ENCODE results near the gene NAT14. TPM values are rescaled to one million over a fixed set of nuclear protein-coding genes. Genes with fewer than 3 reads are reported as not detected.

The NAT14 gene
- total RNA-seq, 1 experiment from 2014 or later: 87.7 TPM

DNA sequence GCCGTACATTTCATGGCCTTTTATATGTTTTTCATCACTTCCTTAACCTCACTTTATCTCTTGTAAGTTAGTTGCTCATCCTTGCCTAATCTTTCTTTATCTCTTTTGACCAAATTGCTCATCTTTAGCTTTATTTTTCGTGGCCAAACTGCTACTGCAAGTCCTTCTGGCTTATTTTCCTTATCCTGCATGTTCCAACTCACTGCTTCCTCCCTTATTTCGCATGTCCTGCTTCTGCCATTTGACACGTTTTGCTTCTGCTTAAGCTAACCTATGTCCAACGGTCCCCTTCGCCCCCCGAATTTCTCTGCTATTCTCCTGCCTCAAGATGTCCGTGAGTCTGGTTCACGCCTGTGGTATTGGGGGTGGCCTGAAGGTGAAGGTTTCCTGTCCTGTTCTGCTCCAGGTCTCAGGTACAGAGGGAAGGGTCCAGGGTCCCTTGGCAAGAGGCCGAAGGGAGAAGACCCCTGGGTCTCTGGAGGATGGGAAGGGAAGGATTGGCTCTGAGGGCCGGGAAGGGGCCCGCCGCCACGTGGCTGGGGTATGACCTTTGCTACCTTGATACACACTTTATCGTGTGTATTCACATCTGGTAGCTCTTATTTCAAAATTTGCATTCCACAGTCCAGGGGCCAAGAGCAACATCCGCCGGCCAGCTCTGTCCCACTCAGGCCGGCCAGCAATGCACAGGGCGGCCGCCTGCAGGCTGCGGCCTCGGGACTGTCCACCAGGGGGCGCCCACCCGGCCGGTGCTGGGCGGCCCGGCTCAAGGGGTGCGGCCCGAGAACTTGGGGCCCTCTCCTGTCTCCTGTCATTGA is 17.5 kb upstream of the NAT14 start:
- Mint-ChIP-seq H3K27ac (no peak overlapping the region), H3K9me3 (no peaks in the 10 kb centered on the region), H3K27me3 (ENCODE audit: low read depth) (peaks cover 33% of the 10 kb centered on the region), H3K4me1 (peaks cover 27% of the 10 kb centered on the region), H3K4me3 (no peak overlapping the region), H3K36me3 (no peaks in the 10 kb centered on the region)
- CTCF ChIA-PET: interaction anchor here (0.5 to 3.2 kb wide), 69 partner anchors 8 to 994 kb away, joined by 3 to 68 read pairs (median 5); partner anchors contain the start of genes CDC42EP5, DNAAF3, EPS8L1 and FIZ1
- TF ChIP-seq, protein P1, sequence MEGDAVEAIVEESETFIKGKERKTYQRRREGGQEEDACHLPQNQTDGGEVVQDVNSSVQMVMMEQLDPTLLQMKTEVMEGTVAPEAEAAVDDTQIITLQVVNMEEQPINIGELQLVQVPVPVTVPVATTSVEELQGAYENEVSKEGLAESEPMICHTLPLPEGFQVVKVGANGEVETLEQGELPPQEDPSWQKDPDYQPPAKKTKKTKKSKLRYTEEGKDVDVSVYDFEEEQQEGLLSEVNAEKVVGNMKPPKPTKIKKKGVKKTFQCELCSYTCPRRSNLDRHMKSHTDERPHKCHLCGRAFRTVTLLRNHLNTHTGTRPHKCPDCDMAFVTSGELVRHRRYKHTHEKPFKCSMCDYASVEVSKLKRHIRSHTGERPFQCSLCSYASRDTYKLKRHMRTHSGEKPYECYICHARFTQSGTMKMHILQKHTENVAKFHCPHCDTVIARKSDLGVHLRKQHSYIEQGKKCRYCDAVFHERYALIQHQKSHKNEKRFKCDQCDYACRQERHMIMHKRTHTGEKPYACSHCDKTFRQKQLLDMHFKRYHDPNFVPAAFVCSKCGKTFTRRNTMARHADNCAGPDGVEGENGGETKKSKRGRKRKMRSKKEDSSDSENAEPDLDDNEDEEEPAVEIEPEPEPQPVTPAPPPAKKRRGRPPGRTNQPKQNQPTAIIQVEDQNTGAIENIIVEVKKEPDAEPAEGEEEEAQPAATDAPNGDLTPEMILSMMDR (IDR thresholded peaks at IDR 0.05): peak; percentile 98
- TF ChIP-seq ZNF396 (CRISPR knock-in tag; IDR thresholded peaks at IDR 0.05; ENCODE audit: borderline replicate concordance) (no peak), GABPB1 (CRISPR knock-in tag; IDR thresholded peaks at IDR 0.05) (0 out of 2 replicates have a peak, but pooled peaks have one; percentile 30), TCF7 (CRISPR knock-in tag; IDR thresholded peaks at IDR 0.05; ENCODE audit: low read depth) (no peak), ZNF416 (CRISPR knock-in tag; IDR thresholded peaks at IDR 0.05) (no peak)
- TF ChIP-seq, protein P2, sequence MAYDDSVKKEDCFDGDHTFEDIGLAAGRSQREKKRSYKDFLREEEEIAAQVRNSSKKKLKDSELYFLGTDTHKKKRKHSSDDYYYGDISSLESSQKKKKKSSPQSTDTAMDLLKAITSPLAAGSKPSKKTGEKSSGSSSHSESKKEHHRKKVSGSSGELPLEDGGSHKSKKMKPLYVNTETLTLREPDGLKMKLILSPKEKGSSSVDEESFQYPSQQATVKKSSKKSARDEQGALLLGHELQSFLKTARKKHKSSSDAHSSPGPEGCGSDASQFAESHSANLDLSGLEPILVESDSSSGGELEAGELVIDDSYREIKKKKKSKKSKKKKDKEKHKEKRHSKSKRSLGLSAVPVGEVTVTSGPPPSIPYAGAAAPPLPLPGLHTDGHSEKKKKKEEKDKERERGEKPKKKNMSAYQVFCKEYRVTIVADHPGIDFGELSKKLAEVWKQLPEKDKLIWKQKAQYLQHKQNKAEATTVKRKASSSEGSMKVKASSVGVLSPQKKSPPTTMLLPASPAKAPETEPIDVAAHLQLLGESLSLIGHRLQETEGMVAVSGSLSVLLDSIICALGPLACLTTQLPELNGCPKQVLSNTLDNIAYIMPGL (CRISPR knock-in tag; IDR thresholded peaks at IDR 0.05): 0 out of 2 replicates have a peak, but pooled peaks have one; percentile 59
- POLR2A ChIA-PET: no interaction called here
- ATAC-seq: peak; percentile 78
- peak; percentile 77 for DNase-seq (ENCODE audit: low spot score)

DNA sequence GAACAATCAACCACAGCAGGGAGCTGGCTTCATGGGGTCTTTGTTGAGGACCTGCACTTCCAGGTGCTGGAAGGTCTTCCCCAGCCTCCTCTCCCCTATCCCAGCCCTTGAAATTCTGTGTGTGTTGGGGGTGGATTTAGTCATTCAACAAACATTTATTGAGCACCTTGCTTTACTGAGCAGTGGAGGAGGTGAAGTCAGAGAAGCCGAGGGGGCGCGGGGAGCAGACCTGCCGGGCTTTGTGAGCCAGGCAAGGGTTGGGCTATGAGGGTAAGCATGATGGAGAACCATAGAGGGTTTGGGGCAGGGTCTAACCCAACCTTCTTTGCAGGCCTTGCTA is 17.0 kb upstream of the NAT14 start:
- Mint-ChIP-seq H3K27me3 (ENCODE audit: low read depth) (peaks cover 33% of the 10 kb centered on the region), H3K9me3 (no peaks in the 10 kb centered on the region), H3K4me3 (no peak overlapping the region), H3K36me3 (no peaks in the 10 kb centered on the region), H3K4me1 (peaks cover 23% of the 10 kb centered on the region), H3K27ac (no peak overlapping the region)
- POLR2A ChIA-PET: no interaction called here
- CTCF ChIA-PET: interaction anchor here (0.6 to 3.2 kb wide), 49 partner anchors 8 to 795 kb away, joined by 3 to 68 read pairs (median 6); partner anchors contain the start of genes DNAAF3, FIZ1, HSPBP1 and IL11
- no peak for DNase-seq (ENCODE audit: low spot score)
- TF ChIP-seq ZNF317 (CRISPR knock-in tag; IDR thresholded peaks at IDR 0.05; ENCODE audit: borderline replicate concordance, low read depth) (no peak), ZNF423 (CRISPR knock-in tag; IDR thresholded peaks at IDR 0.05) (peak; percentile 69; the same call in 1 of the 2 replicates), ZBTB21 (CRISPR knock-in tag; IDR thresholded peaks at IDR 0.05; ENCODE audit: borderline replicate concordance) (no peak), CBFB (CRISPR knock-in tag; IDR thresholded peaks at IDR 0.05; ENCODE audit: low read depth) (no peak)
- TF ChIP-seq, protein P3, sequence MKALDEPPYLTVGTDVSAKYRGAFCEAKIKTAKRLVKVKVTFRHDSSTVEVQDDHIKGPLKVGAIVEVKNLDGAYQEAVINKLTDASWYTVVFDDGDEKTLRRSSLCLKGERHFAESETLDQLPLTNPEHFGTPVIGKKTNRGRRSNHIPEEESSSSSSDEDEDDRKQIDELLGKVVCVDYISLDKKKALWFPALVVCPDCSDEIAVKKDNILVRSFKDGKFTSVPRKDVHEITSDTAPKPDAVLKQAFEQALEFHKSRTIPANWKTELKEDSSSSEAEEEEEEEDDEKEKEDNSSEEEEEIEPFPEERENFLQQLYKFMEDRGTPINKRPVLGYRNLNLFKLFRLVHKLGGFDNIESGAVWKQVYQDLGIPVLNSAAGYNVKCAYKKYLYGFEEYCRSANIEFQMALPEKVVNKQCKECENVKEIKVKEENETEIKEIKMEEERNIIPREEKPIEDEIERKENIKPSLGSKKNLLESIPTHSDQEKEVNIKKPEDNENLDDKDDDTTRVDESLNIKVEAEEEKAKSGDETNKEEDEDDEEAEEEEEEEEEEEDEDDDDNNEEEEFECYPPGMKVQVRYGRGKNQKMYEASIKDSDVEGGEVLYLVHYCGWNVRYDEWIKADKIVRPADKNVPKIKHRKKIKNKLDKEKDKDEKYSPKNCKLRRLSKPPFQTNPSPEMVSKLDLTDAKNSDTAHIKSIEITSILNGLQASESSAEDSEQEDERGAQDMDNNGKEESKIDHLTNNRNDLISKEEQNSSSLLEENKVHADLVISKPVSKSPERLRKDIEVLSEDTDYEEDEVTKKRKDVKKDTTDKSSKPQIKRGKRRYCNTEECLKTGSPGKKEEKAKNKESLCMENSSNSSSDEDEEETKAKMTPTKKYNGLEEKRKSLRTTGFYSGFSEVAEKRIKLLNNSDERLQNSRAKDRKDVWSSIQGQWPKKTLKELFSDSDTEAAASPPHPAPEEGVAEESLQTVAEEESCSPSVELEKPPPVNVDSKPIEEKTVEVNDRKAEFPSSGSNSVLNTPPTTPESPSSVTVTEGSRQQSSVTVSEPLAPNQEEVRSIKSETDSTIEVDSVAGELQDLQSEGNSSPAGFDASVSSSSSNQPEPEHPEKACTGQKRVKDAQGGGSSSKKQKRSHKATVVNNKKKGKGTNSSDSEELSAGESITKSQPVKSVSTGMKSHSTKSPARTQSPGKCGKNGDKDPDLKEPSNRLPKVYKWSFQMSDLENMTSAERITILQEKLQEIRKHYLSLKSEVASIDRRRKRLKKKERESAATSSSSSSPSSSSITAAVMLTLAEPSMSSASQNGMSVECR (CRISPR knock-in tag; IDR thresholded peaks at IDR 0.05; ENCODE audit: borderline replicate concordance): no peak
- ATAC-seq: no peak

DNA sequence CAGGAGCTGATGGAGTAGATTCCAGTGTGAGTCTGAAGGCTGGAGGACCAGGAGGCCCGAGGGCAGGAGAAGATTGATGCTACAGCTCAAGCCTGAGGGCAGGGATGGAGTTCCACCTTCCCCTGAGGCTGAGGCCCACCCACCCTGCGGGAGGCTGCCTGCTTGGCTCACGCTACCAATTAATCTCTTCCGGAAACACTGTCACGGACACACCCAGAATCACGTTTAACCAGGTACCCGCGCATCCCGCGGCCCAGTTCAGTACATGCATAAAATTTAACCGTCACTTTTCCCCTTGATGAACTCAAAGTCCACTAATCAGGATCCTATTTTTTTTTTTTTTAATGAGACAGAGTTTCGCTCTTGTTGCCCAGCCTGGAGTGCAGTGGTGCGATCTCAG is 13.7 kb upstream of the NAT14 start:
- CTCF ChIA-PET: interaction anchor here (0.7 to 1.4 kb wide), 2 partner anchors 32 to 182 kb away, joined by 4 to 6 read pairs; no protein-coding TSS in a partner anchor
- H3K4me1 Mint-ChIP-seq: peaks cover 20% of the 10 kb centered on the region
- ATAC-seq (no peak), DNase-seq (ENCODE audit: low spot score) (no peak)
- no peaks in the 10 kb centered on the region for H3K9me3 Mint-ChIP-seq
- peaks cover 26% of the 10 kb centered on the region for H3K27me3 Mint-ChIP-seq (ENCODE audit: low read depth)
- no peak overlapping the region for H3K4me3 Mint-ChIP-seq
- POLR2A ChIA-PET: no interaction called here
- TF ChIP-seq, protein P4, sequence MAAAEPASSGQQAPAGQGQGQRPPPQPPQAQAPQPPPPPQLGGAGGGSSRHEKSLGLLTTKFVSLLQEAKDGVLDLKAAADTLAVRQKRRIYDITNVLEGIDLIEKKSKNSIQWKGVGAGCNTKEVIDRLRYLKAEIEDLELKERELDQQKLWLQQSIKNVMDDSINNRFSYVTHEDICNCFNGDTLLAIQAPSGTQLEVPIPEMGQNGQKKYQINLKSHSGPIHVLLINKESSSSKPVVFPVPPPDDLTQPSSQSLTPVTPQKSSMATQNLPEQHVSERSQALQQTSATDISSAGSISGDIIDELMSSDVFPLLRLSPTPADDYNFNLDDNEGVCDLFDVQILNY (CRISPR knock-in tag; IDR thresholded peaks at IDR 0.05): no peak
- TF ChIP-seq CREM (CRISPR knock-in tag; IDR thresholded peaks at IDR 0.05) (no peak), RELA (CRISPR knock-in tag; IDR thresholded peaks at IDR 0.05; ENCODE audit: borderline replicate concordance) (no peak), SP1 (CRISPR knock-in tag; conservative IDR thresholded peaks at IDR 0.05) (no peak), TCF7 (CRISPR knock-in tag; IDR thresholded peaks at IDR 0.05; ENCODE audit: low read depth) (no peak), MYBL2 (CRISPR knock-in tag; IDR thresholded peaks at IDR 0.05) (no peak), FOXK1 (CRISPR knock-in tag; IDR thresholded peaks at IDR 0.05) (no peak), ZNF416 (CRISPR knock-in tag; IDR thresholded peaks at IDR 0.05) (no peak)
- TF ChIP-seq, protein P5, sequence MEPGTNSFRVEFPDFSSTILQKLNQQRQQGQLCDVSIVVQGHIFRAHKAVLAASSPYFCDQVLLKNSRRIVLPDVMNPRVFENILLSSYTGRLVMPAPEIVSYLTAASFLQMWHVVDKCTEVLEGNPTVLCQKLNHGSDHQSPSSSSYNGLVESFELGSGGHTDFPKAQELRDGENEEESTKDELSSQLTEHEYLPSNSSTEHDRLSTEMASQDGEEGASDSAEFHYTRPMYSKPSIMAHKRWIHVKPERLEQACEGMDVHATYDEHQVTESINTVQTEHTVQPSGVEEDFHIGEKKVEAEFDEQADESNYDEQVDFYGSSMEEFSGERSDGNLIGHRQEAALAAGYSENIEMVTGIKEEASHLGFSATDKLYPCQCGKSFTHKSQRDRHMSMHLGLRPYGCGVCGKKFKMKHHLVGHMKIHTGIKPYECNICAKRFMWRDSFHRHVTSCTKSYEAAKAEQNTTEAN (CRISPR knock-in tag; IDR thresholded peaks at IDR 0.05): no peak
- TF ChIP-seq, protein P6, sequence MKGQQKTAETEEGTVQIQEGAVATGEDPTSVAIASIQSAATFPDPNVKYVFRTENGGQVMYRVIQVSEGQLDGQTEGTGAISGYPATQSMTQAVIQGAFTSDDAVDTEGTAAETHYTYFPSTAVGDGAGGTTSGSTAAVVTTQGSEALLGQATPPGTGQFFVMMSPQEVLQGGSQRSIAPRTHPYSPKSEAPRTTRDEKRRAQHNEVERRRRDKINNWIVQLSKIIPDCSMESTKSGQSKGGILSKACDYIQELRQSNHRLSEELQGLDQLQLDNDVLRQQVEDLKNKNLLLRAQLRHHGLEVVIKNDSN (CRISPR knock-in tag; IDR thresholded peaks at IDR 0.05): no peak
- H3K27ac Mint-ChIP-seq: no peak overlapping the region
- H3K36me3 Mint-ChIP-seq: no peaks in the 10 kb centered on the region
